Neural crest cell (in vitro differentiated cells): Measurements from ENCODE around the gene NPNT. TPM values are rescaled to one million over a fixed set of nuclear protein-coding genes. Genes with fewer than 3 reads are reported as not detected.

Source experiments
- DNase-seq: peaks from one replicate; pipeline ENCODE4 v3.0.0; 2021; ENCODE audit warnings: low read depth, mixed read lengths, low spot score
- H3K27ac Mint-ChIP-seq: one replicate; pipeline ENCODE4 v1.8.0; 2021; ENCODE audit warnings: mild to moderate bottlenecking, mixed read lengths; ENCODE audit not compliant: unreplicated experiment
- H3K27me3 Mint-ChIP-seq: 2 replicates; pipeline ENCODE4 v1.8.0; 2021; ENCODE audit warnings: low read depth, mild to moderate bottlenecking, mixed read lengths
- H3K36me3 Mint-ChIP-seq: 2 replicates; pipeline ENCODE4 v1.8.0; 2021; ENCODE audit warnings: low read depth, mild to moderate bottlenecking, mixed read lengths
- H3K4me1 Mint-ChIP-seq: 2 replicates; pipeline ENCODE4 v1.8.0; 2021; ENCODE audit warnings: mixed read lengths
- H3K4me3 Mint-ChIP-seq: one replicate; pipeline ENCODE4 v1.8.0; 2021; ENCODE audit warnings: mild to moderate bottlenecking, mixed read lengths
- H3K9me3 Mint-ChIP-seq: 2 replicates; pipeline ENCODE4 v1.8.0; 2021; ENCODE audit warnings: mixed read lengths
- total RNA-seq: library from RNA; stranded (reverse); gene quantifications from 2 replicates; pipeline ENCODE4 v1.2.1, GENCODE V29; 2021
- TF ChIP-seq, protein P1 (sequence below): fragments of 200-600 bp; sonication (generic); conservative IDR thresholded peaks from 2 replicates; pipeline ENCODE4 v1.5.0; 2021; ENCODE audit warnings: antibody characterized with exemption, mild to moderate bottlenecking

Gene NPNT
- total RNA-seq, 1 donor from 2014 or later = not detected

DNA sequence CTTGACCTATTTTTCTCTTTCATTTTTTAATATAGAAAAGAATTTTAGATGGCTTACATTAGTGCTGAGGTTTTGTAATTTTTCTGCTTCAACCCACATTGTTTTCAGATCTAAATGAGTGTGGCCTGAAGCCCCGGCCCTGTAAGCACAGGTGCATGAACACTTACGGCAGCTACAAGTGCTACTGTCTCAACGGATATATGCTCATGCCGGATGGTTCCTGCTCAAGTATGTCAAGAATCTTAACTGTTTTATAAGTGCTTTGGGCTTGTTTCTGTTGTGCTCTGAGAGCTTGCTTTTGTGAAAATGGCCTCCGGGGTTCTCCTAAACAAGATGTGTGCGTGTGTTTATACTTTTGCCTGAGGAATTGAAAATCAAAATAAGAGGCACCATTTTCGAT lies 41.6 kb downstream of the NPNT start:
- no peaks in the 10 kb centered on the region for H3K36me3 Mint-ChIP-seq
- H3K4me1 Mint-ChIP-seq = no peaks in the 10 kb centered on the region
- no peak for DNase-seq
- H3K27me3 Mint-ChIP-seq = no peaks in the 10 kb centered on the region
- TF ChIP-seq, protein P1, sequence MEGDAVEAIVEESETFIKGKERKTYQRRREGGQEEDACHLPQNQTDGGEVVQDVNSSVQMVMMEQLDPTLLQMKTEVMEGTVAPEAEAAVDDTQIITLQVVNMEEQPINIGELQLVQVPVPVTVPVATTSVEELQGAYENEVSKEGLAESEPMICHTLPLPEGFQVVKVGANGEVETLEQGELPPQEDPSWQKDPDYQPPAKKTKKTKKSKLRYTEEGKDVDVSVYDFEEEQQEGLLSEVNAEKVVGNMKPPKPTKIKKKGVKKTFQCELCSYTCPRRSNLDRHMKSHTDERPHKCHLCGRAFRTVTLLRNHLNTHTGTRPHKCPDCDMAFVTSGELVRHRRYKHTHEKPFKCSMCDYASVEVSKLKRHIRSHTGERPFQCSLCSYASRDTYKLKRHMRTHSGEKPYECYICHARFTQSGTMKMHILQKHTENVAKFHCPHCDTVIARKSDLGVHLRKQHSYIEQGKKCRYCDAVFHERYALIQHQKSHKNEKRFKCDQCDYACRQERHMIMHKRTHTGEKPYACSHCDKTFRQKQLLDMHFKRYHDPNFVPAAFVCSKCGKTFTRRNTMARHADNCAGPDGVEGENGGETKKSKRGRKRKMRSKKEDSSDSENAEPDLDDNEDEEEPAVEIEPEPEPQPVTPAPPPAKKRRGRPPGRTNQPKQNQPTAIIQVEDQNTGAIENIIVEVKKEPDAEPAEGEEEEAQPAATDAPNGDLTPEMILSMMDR = no peak
- H3K4me3 Mint-ChIP-seq = no peak overlapping the region
- no peak overlapping the region for H3K27ac Mint-ChIP-seq
- no peaks in the 10 kb centered on the region for H3K9me3 Mint-ChIP-seq

DNA sequence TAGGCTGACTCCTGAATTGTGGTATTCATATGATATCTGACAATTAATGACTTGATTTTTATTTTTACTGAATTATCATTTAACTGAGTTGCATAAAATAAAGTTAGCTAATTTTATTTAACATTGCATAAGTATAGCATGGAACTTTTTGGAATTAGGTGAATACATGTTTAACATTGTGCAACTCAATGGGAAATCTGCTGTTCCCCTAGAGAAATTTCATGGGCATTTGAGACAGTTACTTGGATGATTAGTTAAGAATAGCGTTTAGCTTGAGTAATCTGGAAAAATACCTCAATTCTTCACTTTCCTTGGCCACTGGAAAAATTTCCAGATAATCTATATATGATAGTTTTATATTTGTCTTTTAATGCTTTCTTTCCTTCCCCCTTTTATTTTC lies 42.5 kb downstream of the NPNT start:
- H3K36me3 Mint-ChIP-seq = no peaks in the 10 kb centered on the region
- no peak overlapping the region for H3K27ac Mint-ChIP-seq
- no peaks in the 10 kb centered on the region for H3K9me3 Mint-ChIP-seq
- no peaks in the 10 kb centered on the region for H3K4me1 Mint-ChIP-seq
- no peaks in the 10 kb centered on the region for H3K27me3 Mint-ChIP-seq
- no peak for DNase-seq
- H3K4me3 Mint-ChIP-seq = no peak overlapping the region
- TF ChIP-seq, protein P1 = no peak

DNA sequence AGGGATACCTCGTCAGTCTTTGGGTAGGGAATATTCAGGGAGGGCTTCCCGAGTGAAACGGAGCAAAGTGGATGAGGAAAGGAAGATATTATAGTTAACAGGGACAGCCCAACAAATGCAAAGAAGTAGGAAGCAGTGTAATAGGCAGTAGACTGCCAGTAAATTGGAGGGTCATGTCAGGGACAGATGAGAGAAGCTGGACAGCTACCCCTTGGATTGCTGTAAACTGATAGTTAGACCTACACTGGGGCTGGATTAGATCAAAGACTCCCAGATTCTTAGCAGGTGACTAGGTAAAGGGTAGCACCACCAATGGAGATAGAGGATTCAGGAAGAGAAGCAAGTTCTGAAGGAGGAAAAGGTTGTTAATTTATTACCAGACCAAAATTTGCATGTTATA lies 48.0 kb downstream of the NPNT start:
- Mint-ChIP-seq H3K36me3 (no peaks in the 10 kb centered on the region), H3K27me3 (no peaks in the 10 kb centered on the region), H3K4me3 (no peak overlapping the region), H3K27ac (no peak overlapping the region), H3K9me3 (peaks cover 5% of the 10 kb centered on the region), H3K4me1 (no peaks in the 10 kb centered on the region)
- no peak for DNase-seq
- TF ChIP-seq, protein P1 = no peak

DNA sequence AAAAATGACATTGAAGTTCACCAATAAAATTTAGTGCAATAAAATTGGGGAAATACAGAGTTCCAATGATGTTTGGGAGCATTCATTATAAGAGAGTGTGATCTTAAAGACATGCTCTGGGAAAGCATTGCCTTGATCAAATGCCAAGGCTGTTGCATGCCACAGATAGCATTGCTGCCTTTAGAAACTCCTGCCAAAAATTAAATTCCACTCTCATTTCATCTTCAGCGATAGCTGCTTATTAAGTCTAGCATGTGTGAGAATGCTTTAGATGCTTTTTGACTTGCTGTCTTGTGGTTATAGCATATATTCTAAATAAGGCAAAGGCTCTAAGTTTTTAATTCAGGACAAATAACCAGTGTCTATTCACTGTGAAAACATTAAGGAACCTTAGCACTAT lies 49.3 kb downstream of the NPNT start:
- Mint-ChIP-seq H3K27me3 (no peaks in the 10 kb centered on the region), H3K36me3 (no peaks in the 10 kb centered on the region), H3K27ac (no peak overlapping the region), H3K9me3 (peaks cover 5% of the 10 kb centered on the region), H3K4me3 (no peak overlapping the region), H3K4me1 (no peaks in the 10 kb centered on the region)
- TF ChIP-seq, protein P1 = no peak
- no peak for DNase-seq

DNA sequence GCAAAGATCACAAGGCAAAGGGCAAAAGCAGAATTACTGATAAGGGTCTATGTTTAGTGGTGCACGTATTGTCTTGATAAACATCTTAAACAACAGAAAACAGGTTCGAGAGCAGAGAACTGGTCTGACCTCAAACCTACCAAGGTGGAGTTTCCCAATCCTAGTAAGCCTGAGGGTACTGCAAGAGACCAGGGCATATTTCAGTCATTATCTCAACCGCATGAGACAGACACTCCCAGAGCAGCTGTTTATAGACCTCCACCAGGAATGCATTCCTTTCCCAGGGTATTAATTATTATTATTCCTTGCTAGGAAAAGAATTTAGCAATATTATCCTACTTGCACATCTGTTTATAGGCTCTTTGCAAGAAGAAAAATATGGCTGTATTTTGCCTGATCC lies 51.5 kb downstream of the NPNT start:
- no peaks in the 10 kb centered on the region for H3K4me1 Mint-ChIP-seq
- DNase-seq = no peak
- H3K9me3 Mint-ChIP-seq = peaks cover 5% of the 10 kb centered on the region
- H3K36me3 Mint-ChIP-seq = no peaks in the 10 kb centered on the region
- TF ChIP-seq, protein P1 = no peak
- H3K27ac Mint-ChIP-seq = no peak overlapping the region
- H3K27me3 Mint-ChIP-seq = no peaks in the 10 kb centered on the region
- H3K4me3 Mint-ChIP-seq = no peak overlapping the region

DNA sequence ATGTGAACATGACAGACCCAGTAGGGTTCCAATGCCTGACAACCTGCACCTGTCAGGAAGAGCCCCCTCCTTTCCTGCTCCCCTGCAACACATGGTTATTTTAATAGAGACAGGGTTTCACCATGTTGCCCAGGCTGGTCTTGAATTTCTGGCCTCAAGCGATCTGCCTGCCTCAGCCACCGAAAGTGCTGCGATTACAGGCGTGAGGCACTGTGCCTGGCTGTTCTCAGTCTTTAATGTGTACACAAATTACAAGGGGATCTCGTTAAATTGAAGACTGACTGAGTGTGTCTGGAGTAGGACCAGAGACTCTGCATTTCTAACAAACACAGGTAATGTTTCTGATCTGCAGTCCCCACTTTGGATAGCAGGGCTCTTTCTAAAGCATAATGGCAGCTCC lies 55.4 kb downstream of the NPNT start:
- TF ChIP-seq, protein P1 = no peak
- peaks cover 5% of the 10 kb centered on the region for H3K9me3 Mint-ChIP-seq
- H3K4me1 Mint-ChIP-seq = no peaks in the 10 kb centered on the region
- no peak overlapping the region for H3K4me3 Mint-ChIP-seq
- no peak for DNase-seq
- peaks cover 4% of the 10 kb centered on the region for H3K27me3 Mint-ChIP-seq
- H3K36me3 Mint-ChIP-seq = no peaks in the 10 kb centered on the region
- no peak overlapping the region for H3K27ac Mint-ChIP-seq
